ENCODE measurements around the gene SNX24. TPM values are rescaled to one million over a fixed set of nuclear protein-coding genes. Genes with fewer than 3 reads are reported as not detected.

The SNX24 gene
- total and polyA plus RNA-seq, 2 experiments from 2014 or later, result 18.0 to 27.5 TPM

- H3K4me1 ChIP-seq (ENCODE audit: insufficient read depth), result peaks cover 10% of the 10 kb centered on the region
- H3K27ac ChIP-seq (ENCODE audit: low read depth), result no peak overlapping the region
- no peaks in the 10 kb centered on the region for H3F3A ChIP-seq (replicated peaks; ENCODE audit: low read depth)
- ATAC-seq (no peak; the same call in 2 of the 3 replicates), DNase-seq (ENCODE audit: low spot score) (no peak)
- H3K4me3 ChIP-seq, result no peak overlapping the region
- no peaks in the 10 kb centered on the region for H3K27me3 ChIP-seq (ENCODE audit: insufficient read depth)
- Mint-ChIP-seq H3K27ac (0 out of 2 replicates have a peak overlapping the region, but pooled peaks have one; percentile 14), H3K9me3 (no peaks in the 10 kb centered on the region), H3K4me3 (no peak overlapping the region), H3K27me3 (ENCODE audit: insufficient read depth, low read depth, poor library complexity) (no peaks in the 10 kb centered on the region), H3K36me3 (ENCODE audit: low read depth) (no peaks in the 10 kb centered on the region), H3K4me1 (peaks cover 7% of the 10 kb centered on the region; the same call in 2 of the 3 replicates)
- H2AFZ ChIP-seq, result no peak overlapping the region
- H3K4me2 ChIP-seq, result no peak overlapping the region
- H3K36me3 ChIP-seq (ENCODE audit: insufficient read depth), result no peaks in the 10 kb centered on the region
- H3K79me2 ChIP-seq (replicated peaks; ENCODE audit: insufficient read depth), result no peaks in the 10 kb centered on the region
- TF ChIP-seq ZNF462 (CRISPR knock-in tag; IDR thresholded peaks at IDR 0.05) (no peak), STAT1 (IDR thresholded peaks at IDR 0.05; ENCODE audit: unreplicated experiment) (no peak), ETS1 (IDR thresholded peaks at IDR 0.05) (no peak), ZNF114 (CRISPR knock-in tag; IDR thresholded peaks at IDR 0.05) (no peak), POLR2AphosphoS5 (IDR thresholded peaks at IDR 0.05; ENCODE audit: low read depth) (no peak), REST (IDR thresholded peaks at IDR 0.05; ENCODE audit: unreplicated experiment) (no peak), CREB1 (CRISPR knock-in tag; IDR thresholded peaks at IDR 0.05; ENCODE audit: low read depth) (no peak)
- TF ChIP-seq, protein P1, sequence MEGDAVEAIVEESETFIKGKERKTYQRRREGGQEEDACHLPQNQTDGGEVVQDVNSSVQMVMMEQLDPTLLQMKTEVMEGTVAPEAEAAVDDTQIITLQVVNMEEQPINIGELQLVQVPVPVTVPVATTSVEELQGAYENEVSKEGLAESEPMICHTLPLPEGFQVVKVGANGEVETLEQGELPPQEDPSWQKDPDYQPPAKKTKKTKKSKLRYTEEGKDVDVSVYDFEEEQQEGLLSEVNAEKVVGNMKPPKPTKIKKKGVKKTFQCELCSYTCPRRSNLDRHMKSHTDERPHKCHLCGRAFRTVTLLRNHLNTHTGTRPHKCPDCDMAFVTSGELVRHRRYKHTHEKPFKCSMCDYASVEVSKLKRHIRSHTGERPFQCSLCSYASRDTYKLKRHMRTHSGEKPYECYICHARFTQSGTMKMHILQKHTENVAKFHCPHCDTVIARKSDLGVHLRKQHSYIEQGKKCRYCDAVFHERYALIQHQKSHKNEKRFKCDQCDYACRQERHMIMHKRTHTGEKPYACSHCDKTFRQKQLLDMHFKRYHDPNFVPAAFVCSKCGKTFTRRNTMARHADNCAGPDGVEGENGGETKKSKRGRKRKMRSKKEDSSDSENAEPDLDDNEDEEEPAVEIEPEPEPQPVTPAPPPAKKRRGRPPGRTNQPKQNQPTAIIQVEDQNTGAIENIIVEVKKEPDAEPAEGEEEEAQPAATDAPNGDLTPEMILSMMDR (conservative IDR thresholded peaks at IDR 0.05; ENCODE audit: low read depth in 2 of 2), result no peak
- H4K20me1 ChIP-seq (replicated peaks; ENCODE audit: insufficient read depth), result no peaks in the 10 kb centered on the region
- H3K9me2 ChIP-seq (ENCODE audit: insufficient read depth), result no peaks in the 10 kb centered on the region
These were observed 119.7 kb downstream of the SNX24 start for GRCh38 chr5:122965111-122965510.

All from GM23338 (cell line).